ENCODE data around the gene ATRN.

Gene ATRN

GRCh38 chr20:3672547-3673171, 201.8 kb downstream of the ATRN start:
- CTCF ChIA-PET, result no interaction called here

GRCh38 chr20:3673221-3674070, 202.6 kb downstream of the ATRN start:
- TF ChIP-seq, protein P1, sequence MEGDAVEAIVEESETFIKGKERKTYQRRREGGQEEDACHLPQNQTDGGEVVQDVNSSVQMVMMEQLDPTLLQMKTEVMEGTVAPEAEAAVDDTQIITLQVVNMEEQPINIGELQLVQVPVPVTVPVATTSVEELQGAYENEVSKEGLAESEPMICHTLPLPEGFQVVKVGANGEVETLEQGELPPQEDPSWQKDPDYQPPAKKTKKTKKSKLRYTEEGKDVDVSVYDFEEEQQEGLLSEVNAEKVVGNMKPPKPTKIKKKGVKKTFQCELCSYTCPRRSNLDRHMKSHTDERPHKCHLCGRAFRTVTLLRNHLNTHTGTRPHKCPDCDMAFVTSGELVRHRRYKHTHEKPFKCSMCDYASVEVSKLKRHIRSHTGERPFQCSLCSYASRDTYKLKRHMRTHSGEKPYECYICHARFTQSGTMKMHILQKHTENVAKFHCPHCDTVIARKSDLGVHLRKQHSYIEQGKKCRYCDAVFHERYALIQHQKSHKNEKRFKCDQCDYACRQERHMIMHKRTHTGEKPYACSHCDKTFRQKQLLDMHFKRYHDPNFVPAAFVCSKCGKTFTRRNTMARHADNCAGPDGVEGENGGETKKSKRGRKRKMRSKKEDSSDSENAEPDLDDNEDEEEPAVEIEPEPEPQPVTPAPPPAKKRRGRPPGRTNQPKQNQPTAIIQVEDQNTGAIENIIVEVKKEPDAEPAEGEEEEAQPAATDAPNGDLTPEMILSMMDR (IDR thresholded peaks at IDR 0.05; ENCODE audit: control extremely low read depth, extremely low read depth, low read depth, missing control alignments), result no peak
- ChIA-PET CTCF (interaction anchor here (1.1 to 1.8 kb wide), 2 partner anchors 9 to 19 kb away, joined by 3 to 5 read pairs; no protein-coding TSS in a partner anchor), POLR2A (interaction anchor here (0.7 kb wide), 1 partner anchor 98 kb away, joined by 3 read pairs; no protein-coding TSS in a partner anchor)

More at GRCh38 chr20:3672547-3673171, 201.8 kb downstream of the ATRN start:
- no peak for DNase-seq (ENCODE audit: extremely low spot score)
- POLR2A ChIA-PET, result interaction anchor here (0.7 kb wide), 1 partner anchor 97 kb away, joined by 3 read pairs; no protein-coding TSS in a partner anchor
- TF ChIP-seq, protein P1 (IDR thresholded peaks at IDR 0.05; ENCODE audit: control extremely low read depth, extremely low read depth, low read depth, missing control alignments), result no peak

GRCh38 chr20:3674447-3674846, 203.6 kb downstream of the ATRN start:
- DNase-seq (ENCODE audit: extremely low spot score), result no peak
- CTCF ChIA-PET, result interaction anchor here (1.1 to 1.8 kb wide), 4 partner anchors 8 to 38 kb away, joined by 3 to 5 read pairs (median 4); partner anchors contain the start of gene SIGLEC1
- POLR2A ChIA-PET, result no interaction called here
- TF ChIP-seq, protein P1 (IDR thresholded peaks at IDR 0.05; ENCODE audit: control extremely low read depth, extremely low read depth, low read depth, missing control alignments), result no peak

More at GRCh38 chr20:3673221-3674070, 202.6 kb downstream of the ATRN start:
- no peak for DNase-seq (ENCODE audit: extremely low spot score)

DNA sequence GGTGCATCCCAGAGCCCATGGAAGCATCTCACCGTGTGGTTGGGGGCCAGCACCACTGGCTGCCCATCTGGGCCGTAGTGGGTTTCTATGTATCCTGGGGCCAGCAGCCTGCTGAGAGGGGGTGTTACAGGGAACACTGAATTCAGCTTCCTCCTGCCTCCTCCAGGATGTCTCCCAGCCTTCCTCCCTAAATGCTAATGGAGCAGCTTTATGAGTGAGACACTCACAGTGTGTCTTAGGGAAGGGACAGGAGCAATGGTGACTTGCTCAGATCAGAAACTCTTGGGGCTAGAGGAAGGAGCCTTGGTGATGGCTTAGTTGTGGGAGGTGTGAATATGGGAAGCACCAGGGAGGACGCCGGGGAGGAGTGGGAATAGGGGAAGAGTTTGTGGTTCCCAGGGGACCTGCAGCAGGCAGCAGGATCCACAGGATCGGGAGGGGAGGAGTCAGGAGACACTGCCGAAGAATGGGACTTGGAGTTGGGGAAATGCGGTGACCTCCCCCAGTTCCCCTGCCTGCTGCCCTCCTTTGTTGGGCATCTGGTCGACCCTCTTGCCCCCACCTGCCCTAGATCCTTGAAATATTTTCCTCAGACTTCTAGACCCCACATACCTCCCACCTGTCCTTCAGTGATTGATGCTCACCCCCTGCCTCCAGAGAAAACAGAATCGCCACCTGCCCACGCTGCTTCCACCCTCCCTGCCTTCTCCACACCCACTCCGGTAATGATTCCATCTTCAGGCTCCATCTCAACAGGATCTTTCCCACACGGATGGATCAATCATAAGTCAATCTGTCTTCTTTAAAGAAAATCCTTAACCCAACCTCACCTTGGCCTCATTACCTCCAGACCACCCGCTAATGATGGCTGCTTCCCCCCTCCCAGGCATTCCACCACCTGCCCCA, 204.4 kb downstream of the ATRN start:
- ChIA-PET POLR2A (no interaction called here), CTCF (interaction anchor here (0.7 to 6.0 kb wide), 14 partner anchors 7 to 410 kb away, joined by 3 to 69 read pairs (median 6); partner anchors contain the start of genes ADISSP, GFRA4 and SIGLEC1)
- TF ChIP-seq, protein P1 (IDR thresholded peaks at IDR 0.05; ENCODE audit: control extremely low read depth, extremely low read depth, low read depth, missing control alignments), result no peak
- no peak for DNase-seq (ENCODE audit: extremely low spot score)

DNA sequence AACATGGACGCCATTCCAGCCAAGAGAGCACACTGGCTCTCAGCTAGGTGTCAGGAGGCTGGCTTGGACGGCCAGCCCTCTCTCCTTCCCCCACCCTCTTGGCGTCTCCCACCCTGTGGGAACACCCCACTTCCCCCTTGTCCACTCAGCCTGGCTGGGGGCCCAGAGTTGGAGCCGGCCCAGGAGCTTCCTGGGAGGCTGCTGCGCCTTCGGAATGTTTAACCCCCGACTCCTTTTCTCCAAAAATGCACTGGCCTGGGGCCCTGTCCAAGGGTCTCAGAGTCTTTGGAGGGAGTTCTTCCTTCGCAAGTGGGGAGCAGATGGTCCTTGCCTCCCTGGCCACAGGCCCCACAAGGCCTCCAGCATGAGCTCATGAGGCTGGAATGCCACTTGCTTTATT, 206.9 kb downstream of the ATRN start:
- POLR2A ChIA-PET, result no interaction called here
- TF ChIP-seq, protein P1 (IDR thresholded peaks at IDR 0.05; ENCODE audit: control extremely low read depth, extremely low read depth, low read depth, missing control alignments), result no peak
- CTCF ChIA-PET, result interaction anchor here (0.7 to 6.0 kb wide), 18 partner anchors 9 to 408 kb away, joined by 3 to 69 read pairs (median 10); partner anchors contain the start of genes ADISSP and SIGLEC1
- no peak for DNase-seq (ENCODE audit: extremely low spot score)
